T-helper 1 cell (primary cell): ENCODE results near the gene OSCAR.

Experiments
- DNase-seq, 5 donors: peaks; one replicate each; pipeline ENCODE4 v3.0.0-alpha.2; 2012 to 2020

OSCAR gene

DNA sequence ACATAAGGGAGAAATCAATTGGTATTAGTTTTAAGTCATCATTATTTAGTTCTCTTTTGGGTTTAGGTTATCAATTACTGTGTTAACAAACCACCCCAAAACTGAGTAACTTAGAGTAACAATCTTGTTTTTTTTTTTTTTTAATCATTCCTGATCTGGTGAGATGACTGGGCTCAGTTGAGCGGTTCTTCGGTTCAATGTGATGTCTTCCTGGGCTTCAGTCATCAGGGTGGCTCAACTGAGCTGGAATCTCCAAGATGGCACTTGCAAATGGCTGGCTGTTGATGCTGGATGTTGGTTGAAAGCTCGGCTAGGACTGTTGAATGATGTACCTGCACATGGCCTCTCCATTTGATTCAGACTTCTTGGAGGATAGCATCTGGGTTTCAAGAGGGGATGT, 16.2 kb downstream of the OSCAR start:
- no peak for DNase-seq

GRCh38 chr19:54081032-54081431, 19.6 kb downstream of the OSCAR start, which contains the start of gene TARM1:
Gene TARM1 (minus strand): TSS chr19:54081365. CDS start chr19:54081340, 25 bp downstream.
- no peak for DNase-seq

GRCh38 chr19:54077334-54077733, 23.3 kb downstream of the OSCAR start:
- no peak for DNase-seq

- no peak for DNase-seq
Measured at GRCh38 chr19:54074851-54075250, 25.8 kb downstream of the OSCAR start.

DNA sequence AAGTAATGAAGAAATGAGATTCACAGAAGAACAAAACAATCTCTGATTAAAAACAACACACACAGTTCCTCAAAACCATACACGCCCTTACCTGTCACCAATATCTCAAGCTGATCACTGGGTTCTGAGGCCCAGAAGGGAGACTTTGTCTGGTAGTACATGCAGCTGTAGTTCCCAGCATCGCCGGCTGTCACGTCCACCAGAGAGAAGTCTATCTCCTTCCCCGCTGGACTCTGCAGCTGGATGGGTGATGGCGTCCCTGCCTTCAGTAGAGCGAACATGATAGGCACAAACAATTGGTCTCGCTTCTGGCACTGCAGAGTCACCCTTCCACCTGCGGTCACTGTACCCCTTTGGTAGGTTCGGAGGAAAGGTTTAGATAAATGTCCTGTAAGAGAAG, 26.8 kb downstream of the OSCAR start:
- no peak for DNase-seq

- DNase-seq: no peak
Measured at GRCh38 chr19:54069470-54069869, 31.1 kb downstream of the OSCAR start.

GRCh38 chr19:54063350-54064116, 37.1 kb downstream of the OSCAR start, which contains the start of gene VSTM1:
Gene VSTM1 (minus strand): TSS chr19:54063897. CDS start chr19:54063777, 120 bp downstream.
- no peak for DNase-seq

DNA sequence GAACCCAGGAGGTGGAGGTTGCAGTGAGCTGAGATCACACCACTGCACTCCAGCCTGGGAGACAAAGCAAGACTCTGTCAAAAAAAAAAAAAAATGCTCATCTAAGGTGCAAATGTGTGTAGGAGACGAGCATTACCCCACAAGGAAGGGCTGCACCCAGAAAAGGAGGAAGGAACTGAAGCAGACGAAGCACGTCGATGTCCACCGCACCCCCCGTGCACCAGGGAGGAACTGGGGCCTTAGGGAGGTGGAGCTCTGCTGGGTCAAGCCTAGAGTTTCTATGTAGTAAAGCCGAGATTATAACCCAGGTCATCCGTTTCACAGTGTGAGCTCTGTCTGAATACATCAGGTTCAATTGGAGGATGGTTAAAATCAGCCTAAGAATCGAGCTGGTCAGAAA, 38.0 kb downstream of the OSCAR start:
- no peak for DNase-seq

- no peak for DNase-seq
Measured at GRCh38 chr19:54047616-54048015, 53.0 kb downstream of the OSCAR start.

GRCh38 chr19:54045771-54046170, 54.8 kb downstream of the OSCAR start:
- no peak for DNase-seq
